GM12865 (cell line): Measurements from ENCODE around the gene FKBP8.

Source experiments
- DNase-seq: peaks from one replicate; pipeline ENCODE4 v3.0.0; 2010; ENCODE audit warnings: low read depth
- H3K4me3 ChIP-seq: 2 replicates; pipeline ENCODE4 v1.5.1; 2011; ENCODE audit warnings: mild to moderate bottlenecking, low read depth, low read length, control low read depth
- TF ChIP-seq, protein P1 (sequence below): IDR thresholded peaks from 2 replicates; pipeline ENCODE4 v1.5.1; 2011; ENCODE audit warnings: low read length, control low read depth, low read depth, inconsistent platforms; ENCODE audit not compliant: insufficient read depth; ENCODE audit errors: missing control alignments

The FKBP8 gene

DNA sequence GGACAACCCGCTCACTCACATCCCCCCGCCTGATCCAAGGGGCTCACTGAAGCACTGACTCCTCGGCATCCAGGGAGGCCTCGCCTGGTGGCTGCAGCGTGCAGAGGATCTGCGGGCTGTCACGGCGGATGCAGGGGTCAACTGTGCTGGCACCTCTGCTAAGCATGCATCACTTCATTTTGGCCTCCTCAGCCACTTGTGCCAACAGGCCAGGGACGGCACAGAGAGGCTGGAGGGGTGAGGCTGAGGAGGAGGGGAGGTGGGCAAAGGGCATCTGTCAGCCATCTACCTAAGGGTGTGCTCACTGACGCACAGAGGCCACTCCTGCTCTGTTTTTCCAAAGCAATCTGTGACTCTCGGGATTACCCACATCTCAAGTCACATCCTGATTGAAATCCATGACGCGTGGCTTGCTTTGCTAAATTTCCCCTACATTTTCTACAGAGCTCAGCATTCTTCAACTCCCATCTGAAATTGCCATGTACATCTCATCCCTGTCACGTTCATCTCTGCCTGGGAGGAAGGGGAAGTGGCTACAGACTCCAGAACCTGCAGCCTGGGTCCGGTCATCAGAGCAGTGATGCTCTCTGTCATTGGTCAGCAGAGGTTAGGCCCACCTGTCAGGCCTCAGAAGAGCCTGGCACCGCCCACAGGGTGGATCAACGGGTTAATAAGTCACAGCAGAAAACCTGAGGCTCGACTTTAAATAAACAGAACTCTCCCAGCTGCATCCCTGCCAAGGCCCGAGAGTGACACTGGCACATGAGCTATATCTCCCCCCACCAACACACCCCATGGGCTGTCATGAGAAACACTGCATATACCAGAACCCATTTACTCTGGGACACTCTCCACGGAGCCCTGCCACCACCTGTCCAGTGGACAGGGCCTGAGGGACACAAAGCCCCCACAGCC lies 39.1 kb downstream of the FKBP8 start:
- no peak for DNase-seq
- no peak overlapping the region for H3K4me3 ChIP-seq
- TF ChIP-seq, protein P1, sequence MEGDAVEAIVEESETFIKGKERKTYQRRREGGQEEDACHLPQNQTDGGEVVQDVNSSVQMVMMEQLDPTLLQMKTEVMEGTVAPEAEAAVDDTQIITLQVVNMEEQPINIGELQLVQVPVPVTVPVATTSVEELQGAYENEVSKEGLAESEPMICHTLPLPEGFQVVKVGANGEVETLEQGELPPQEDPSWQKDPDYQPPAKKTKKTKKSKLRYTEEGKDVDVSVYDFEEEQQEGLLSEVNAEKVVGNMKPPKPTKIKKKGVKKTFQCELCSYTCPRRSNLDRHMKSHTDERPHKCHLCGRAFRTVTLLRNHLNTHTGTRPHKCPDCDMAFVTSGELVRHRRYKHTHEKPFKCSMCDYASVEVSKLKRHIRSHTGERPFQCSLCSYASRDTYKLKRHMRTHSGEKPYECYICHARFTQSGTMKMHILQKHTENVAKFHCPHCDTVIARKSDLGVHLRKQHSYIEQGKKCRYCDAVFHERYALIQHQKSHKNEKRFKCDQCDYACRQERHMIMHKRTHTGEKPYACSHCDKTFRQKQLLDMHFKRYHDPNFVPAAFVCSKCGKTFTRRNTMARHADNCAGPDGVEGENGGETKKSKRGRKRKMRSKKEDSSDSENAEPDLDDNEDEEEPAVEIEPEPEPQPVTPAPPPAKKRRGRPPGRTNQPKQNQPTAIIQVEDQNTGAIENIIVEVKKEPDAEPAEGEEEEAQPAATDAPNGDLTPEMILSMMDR = no peak

DNA sequence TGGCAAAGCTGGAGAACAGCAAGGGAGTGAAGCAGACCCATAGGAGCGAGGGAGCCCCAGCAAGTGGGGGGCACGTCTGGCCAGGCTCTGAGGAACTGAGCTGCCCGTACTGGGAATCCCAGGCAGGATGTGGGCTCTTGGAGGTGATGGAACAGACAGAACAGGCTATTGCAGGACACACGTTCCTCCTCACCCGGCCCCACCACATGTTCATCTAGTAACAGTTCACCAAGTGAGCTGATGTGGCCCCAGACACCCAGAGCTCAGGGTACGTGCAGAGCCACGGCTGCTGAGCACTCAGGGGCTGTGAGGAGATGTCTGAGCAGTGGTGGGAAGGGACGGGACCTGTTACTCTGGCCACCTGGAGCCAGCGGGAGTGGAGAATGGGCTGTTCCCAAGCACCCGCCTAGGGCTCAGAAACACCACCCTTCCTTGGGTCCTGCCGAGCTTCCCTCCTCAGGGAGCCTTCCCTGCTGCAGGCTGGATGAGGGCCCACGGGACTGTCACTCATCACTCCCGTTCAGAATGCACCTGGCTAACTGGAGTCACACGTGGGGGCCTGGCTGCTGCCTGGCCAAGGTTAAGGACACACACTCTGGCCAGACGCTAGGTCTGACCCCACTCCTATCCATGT lies 39.9 kb downstream of the FKBP8 start:
- TF ChIP-seq, protein P1 = no peak
- no peak for DNase-seq
- H3K4me3 ChIP-seq = no peak overlapping the region

DNA sequence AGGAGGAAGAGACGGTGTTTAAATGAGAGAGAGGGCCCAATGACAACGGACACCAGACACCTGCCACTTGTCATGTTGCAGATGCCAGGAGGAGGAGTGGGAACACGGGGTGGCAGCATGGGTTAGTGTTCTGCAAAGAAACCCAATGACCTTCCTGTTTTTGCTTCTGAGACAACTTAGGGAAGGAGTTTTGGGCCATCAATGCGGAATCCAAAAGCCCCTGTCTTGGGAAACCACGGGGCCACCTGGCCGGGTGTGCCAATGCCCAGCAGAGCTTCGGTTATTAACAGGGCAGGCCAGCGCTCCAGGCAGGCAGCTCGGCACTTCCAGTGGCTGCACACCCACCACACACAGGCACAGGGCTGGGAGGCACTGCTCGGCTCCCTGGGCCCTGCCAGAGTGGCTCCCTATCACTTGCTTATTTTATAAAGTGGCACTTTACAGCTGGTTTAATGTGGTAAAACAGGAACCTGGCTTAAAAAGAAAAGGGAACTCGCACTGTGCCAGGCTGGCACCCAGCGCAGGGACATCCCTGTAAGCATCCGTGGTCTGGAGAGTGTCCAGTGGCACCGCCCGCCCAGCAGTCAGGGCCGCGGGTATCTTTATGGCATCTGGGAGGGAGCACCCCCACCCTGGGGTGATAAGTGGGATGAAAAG lies 40.6 kb downstream of the FKBP8 start:
- H3K4me3 ChIP-seq = no peak overlapping the region
- TF ChIP-seq, protein P1 = no peak
- DNase-seq = no peak

DNA sequence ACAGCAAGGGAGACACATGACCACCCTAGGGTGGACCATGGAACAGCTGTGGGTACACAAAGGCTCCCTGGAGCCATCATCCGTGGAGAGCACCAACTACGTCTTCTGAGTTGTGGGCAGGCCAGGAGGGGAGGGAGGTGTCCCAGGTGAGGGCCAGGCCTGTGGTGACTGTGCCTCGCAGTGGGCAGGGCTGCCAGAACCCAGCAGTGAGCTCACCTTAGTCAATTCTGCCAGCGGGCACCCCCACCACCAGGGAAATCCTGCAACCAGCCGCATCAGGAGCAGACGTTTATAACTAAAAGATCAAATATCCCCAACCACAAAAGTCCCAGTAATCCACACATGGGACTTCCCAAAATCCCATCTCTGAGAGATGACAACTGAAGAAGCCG lies 41.1 kb downstream of the FKBP8 start:
- H3K4me3 ChIP-seq = no peak overlapping the region
- TF ChIP-seq, protein P1 = no peak
- DNase-seq = no peak

DNA sequence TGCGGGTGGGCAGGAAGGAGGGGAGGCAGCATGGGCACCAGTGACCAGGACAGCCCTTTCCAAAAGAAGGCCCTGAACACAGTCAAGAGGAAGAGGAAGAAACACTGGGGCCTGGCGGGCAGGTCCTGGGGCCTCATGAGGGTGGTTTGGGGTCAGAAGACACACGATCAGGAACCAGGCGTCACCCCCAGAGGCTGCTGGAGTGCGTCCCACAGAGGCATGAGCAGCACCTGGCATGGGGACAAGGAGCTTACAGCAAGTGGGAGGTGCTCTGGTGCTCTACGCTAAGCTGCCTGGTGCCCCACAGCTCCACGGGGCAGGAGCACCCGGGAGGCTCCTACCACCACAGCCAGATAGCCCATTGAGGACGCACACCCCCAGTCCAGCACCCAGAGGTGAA lies 41.5 kb downstream of the FKBP8 start:
- TF ChIP-seq, protein P1 = no peak
- no peak overlapping the region for H3K4me3 ChIP-seq
- no peak for DNase-seq

DNA sequence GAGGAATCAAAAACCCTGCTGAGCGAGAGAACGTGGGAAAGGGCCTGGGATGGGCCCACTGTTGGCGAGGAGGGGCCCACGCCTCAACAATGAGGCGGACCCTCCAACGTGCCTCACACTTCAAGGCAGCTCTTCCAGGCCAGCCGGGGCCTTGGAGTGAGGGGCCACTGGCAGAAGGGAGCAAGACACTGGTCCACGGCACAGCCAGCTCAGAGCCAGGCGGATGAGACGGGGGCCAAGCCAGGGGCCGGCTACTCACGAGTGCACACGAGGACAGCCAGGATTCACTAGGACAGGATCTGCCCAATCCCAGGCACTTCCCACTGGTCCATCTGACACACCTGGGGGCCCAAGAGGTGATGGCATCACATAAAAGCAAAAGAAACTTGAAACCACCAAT lies 42.0 kb downstream of the FKBP8 start:
- TF ChIP-seq, protein P1 = no peak
- no peak overlapping the region for H3K4me3 ChIP-seq
- DNase-seq = no peak
